GM21717 (cell line): ENCODE results near the gene PBX1.

Experiments used
- ATAC-seq: cut with Tn5 transposase; IDR thresholded peaks from one replicate; pipeline ENCODE4 v1.9.1; 2021; ENCODE audit warnings: mild to moderate bottlenecking, moderate library complexity; ENCODE audit not compliant: unreplicated experiment

Gene PBX1

GRCh38 chr1:164689672-164690511 is 130.9 kb downstream of the PBX1 start:
- ATAC-seq = no peak

- no peak for ATAC-seq
Observed at GRCh38 chr1:164692420-164692819, 133.4 kb downstream of the PBX1 start.

GRCh38 chr1:164693564-164694359 is 134.8 kb downstream of the PBX1 start:
- ATAC-seq = no peak

- no peak for ATAC-seq
Observed at GRCh38 chr1:164694505-164694904, 135.5 kb downstream of the PBX1 start.

DNA sequence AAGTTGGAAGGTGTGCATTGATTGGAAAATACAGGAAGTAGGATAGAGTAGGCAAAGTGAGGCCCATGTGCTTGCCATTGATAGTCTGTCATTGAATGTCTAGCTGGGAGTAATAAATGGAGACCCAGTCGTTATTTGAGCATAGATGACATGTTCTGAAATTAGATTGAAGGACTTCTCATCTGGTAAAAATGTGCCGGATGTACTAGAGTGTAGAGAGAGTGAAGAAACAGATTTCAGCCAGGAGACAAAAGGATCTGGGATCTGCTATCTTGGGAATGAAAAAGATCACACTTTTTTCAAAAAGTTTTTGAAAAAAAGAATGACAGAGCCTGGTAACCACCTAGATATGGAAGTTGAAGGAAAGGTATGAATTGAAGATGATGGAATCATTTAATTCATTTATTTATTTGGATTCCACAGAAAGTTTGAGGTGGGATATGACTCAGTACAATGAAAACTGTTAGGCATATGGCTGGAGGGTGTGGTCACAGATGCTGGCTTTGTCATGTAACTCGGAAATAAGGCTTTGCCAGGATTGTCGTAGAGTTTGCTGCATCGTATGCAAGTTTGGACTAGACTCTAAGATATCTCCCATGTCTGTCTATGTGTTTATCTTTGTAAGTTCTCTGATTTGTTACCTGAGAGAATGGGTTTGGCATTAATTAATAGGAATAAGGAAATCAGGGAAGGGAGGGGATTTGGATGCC is 137.1 kb downstream of the PBX1 start:
- no peak for ATAC-seq

GRCh38 chr1:164699815-164700491 is 141.0 kb downstream of the PBX1 start:
- ATAC-seq = no peak

DNA sequence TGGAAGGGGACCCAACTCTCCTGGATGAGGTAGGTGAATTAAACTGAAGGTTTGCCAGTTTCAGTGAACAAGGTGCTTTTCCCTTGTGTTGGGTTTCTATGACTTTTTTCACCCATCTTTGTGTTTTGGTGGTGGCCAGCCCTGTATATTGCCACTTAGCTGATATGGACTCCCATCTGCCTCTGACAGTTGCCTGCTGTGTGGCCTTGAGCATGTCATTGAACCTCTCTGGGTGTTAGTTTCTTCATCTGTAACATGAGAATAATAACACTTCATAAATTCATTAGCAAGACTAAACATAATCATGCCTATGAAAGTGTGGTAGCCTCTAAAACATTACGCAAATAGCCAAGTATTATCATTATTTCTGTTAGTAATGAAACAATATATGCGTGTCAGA is 141.7 kb downstream of the PBX1 start:
- ATAC-seq = no peak

- no peak for ATAC-seq
Observed at GRCh38 chr1:164701189-164701761, 142.3 kb downstream of the PBX1 start.

DNA sequence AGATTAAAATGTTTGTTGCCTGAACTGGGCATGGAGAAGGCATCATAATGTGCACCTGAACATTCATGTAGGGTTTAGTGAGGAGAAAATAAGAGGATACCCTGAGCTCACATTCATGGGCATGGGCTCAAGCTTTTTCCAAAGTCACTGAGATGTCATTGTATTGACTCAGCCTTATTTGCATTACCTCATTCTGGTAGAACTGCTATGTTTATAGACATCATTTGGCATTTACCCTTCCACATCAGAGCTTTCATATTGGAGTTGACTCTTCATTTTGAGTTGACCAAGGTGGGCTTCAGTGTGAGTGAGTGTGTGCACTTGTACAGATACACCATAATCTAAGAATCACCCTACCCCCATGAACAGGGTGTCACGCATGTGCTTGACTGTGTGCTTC is 143.2 kb downstream of the PBX1 start:
- ATAC-seq = no peak

- no peak for ATAC-seq
Observed at GRCh38 chr1:164702664-164703063, 143.7 kb downstream of the PBX1 start.

DNA sequence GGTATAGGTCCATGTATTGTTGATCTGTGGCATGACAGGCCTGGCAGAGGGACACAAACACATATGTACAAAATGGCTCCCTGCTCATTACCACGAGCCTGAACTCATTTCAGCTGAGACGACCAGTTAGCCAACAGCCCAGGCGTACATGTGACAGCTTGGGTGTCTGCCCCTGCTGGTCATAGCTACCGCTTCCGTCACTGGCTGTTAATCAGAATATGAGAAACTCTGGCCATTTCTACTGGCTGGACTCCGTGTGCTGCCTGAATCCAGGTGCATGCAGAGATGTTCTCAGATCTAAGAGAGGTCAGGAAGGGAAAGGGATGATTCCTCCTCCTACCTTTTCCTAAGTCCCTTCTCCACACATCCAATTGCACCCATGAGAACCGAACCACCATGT is 144.5 kb downstream of the PBX1 start:
- ATAC-seq = no peak

- no peak for ATAC-seq
Observed at GRCh38 chr1:164703960-164704411, 145.0 kb downstream of the PBX1 start.

- no peak for ATAC-seq
Observed at GRCh38 chr1:164704954-164705353, 146.0 kb downstream of the PBX1 start.

GRCh38 chr1:164706606-164706987 is 147.6 kb downstream of the PBX1 start:
- no peak for ATAC-seq

- no peak for ATAC-seq
Observed at GRCh38 chr1:164707868-164708331, 148.9 kb downstream of the PBX1 start.

GRCh38 chr1:164708596-164708995 is 149.6 kb downstream of the PBX1 start:
- ATAC-seq = no peak

DNA sequence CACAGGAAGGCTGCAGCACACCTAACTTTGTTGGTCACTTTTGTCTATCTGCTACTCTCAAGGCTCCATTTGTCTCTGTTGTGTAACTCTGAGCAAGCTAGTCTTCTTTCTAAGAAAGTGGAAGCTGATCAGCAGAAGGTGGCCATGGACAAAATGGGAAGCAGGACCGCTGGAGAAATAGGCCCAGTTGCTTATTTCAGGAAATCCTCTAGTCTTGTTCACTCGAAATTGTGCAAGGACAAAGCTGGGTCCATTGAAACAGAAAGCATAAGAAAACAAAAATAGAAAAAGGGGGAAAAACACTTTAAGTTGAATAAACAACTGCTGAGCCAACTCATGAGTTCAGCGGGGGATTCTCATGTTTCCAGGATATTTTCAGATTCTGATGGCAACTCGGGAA is 150.1 kb downstream of the PBX1 start:
- no peak for ATAC-seq

DNA sequence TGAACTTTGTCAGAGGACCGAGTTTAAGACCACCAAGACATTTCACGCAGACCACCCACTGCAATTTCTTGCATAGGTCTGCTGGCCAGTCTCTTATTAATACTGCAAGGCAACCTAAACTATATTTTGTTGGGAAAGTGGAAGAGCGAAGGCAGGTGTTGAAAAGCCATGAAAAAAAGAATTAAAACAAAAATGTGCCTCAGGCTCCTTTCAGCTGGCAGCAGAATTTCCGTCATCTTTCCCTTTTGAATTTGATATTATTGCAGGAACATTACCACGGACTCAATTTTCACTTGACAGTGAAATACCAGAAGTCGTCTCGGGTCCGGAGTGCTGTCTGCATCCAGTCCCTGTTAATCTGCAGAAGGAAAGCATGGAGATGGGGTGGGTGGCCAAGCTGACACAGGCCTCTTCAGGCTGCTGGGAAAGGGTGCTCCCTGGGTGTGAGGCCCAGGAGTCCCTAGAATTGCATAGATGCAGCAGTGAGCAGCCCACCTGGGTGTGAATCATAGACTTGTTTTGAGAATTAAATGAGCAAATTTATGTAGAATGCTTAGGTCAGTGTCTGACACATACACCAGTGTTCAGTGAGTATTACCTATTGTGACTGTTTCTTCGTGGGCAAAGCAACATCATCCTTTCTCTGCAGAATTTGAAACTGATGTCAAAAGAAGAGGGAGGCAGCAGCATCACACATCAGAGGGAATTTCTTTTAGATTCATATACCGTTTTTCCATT is 150.7 kb downstream of the PBX1 start:
- ATAC-seq = no peak

DNA sequence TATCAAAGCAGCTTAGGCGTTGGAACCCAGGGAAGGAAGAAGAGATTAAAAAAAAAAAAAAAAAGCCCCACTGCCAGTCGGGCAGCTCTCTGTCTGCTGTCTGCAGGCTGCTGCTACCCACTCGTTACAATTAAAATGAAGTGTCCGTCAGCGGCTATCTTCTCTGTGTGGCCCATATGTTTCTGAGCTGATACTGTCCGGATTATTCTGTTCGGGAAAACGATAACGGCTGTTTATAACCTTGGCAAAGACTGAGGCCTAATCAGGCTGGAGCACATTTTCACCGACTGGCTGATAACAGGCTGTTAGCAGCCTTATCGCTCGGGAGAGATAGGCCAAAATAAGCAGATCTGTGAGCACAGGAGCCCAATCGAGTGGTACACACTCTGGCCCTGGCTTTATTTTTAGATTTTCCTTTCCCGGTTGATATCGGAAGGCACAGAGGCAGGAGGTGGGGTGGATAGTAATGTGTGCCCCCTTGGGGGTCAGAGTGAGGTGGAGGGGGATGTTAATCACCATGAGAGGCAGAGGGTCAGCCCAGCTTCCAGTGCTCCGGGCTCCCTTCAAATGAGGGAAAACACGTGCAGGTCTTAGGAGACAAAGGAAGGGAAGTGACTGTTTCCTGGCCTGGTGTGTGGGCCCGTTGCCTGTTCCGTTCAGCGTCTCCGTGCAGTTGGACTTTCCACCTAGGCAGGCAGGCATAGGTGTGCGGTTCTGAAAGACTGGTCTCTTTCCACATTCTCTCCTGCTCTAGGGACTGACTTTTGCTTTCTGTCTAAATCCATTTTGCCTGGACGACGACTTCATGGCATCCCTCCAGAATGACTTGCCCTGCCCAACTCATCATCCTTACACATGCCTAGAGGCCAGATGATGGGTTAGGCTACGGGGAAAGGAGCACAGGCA is 153.4 kb downstream of the PBX1 start:
- no peak for ATAC-seq
